Gastrocnemius medialis (tissue), 4 donors: ENCODE data around the gene LAMA2.

Experiments used
- POLR2A ChIP-seq, 2 donors: fragments of 450-650 bp; IDR thresholded peaks; one replicate each; pipeline ENCODE4 v1.6.1; 2017; ENCODE audit warnings: antibody characterized with exemption in 2 of 2, mild to moderate bottlenecking in 2 of 2, moderate library complexity in 2 of 2
- TF ChIP-seq, protein P1 (sequence below), 5 experiments: fragments of 450-650 bp in 3 of 5; fragments of 200-600 bp in 2 of 5; sonication (generic) in 2 of 5; IDR thresholded peaks in 4 of 5; conservative IDR thresholded peaks in 1 of 5; 1 replicate in 4 of 5; 2 replicates in 1 of 5; pipeline ENCODE4 v1.5.1; 2016 to 2019; ENCODE audit warnings: antibody characterized with exemption in 5 of 5, mild to moderate bottlenecking in 3 of 5, moderate library complexity in 3 of 5

- TF ChIP-seq, protein P1, sequence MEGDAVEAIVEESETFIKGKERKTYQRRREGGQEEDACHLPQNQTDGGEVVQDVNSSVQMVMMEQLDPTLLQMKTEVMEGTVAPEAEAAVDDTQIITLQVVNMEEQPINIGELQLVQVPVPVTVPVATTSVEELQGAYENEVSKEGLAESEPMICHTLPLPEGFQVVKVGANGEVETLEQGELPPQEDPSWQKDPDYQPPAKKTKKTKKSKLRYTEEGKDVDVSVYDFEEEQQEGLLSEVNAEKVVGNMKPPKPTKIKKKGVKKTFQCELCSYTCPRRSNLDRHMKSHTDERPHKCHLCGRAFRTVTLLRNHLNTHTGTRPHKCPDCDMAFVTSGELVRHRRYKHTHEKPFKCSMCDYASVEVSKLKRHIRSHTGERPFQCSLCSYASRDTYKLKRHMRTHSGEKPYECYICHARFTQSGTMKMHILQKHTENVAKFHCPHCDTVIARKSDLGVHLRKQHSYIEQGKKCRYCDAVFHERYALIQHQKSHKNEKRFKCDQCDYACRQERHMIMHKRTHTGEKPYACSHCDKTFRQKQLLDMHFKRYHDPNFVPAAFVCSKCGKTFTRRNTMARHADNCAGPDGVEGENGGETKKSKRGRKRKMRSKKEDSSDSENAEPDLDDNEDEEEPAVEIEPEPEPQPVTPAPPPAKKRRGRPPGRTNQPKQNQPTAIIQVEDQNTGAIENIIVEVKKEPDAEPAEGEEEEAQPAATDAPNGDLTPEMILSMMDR (IDR thresholded peaks at IDR 0.05 in 4 of 5, conservative IDR thresholded peaks at IDR 0.05 in 1 of 5): no peak
- no peak for TF ChIP-seq POLR2A (IDR thresholded peaks at IDR 0.05)
Observed at GRCh38 chr6:129485746-129486145, 602.8 kb downstream of the LAMA2 start.
